ENCODE data around the gene MRPL28. TPM values are rescaled to one million over a fixed set of nuclear protein-coding genes. Genes with fewer than 3 reads are reported as not detected.

The MRPL28 gene
- total RNA-seq, 1 experiment from 2014 or later = 61.4 TPM

DNA sequence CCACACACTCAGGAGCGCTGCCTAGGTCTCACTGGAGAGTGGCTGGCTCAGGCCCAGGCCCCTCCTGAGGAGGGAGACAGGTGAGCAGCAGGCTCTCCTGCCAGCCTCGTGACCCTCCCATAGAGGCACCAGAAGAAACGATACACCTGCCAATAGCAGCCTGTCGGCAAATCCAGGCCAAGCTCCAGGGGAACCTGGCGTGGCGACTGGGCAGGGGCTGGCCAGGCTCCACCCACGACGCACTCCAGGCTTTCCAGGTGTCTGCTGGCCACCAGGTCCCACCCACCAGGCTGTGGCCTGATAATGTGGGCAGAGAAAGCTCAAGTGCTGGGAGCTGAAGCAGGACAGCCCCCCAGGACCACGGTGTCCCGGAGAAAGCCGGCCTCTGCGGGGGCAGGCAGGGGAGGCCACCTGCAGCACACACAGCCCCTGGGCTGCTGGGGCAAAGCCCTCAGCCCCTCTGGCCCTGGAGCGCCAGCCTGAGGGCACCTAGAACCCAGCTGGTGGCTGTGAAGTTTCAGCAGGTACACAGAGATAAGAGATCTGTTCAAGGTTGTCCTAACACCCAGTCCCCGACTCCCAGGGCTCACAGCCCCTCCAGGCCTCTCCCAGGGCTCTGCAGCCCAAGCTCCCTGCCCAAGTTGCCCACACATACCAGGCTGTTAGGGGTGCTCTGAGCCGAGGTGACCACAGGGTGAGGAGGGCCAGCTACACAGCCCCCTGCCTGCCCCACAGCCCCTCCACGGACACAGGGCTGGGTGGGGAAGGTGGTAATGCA is 9.0 kb upstream of the MRPL28 start:
- Histone ChIP-seq H3K27me3 (ENCODE audit: insufficient read depth, low read length) (no peaks in the 10 kb centered on the region), H3K79me2 (ENCODE audit: insufficient read depth, low read length) (peaks cover 7% of the 10 kb centered on the region; the same call in 1 of the 2 replicates), H3K36me3 (ENCODE audit: control insufficient read depth in 1 of 2, insufficient read depth in 2 of 2, low read length in 2 of 2) (no peaks in the 10 kb centered on the region), H3K9ac (ENCODE audit: low read length) (no peak overlapping the region), H3K9me2 (ENCODE audit: insufficient read depth) (no peaks in the 10 kb centered on the region), H3K9me3 (ENCODE audit: control insufficient read depth in 1 of 2, insufficient read depth in 1 of 2, low read depth in 1 of 2, low read length in 2 of 2) (no peaks in the 10 kb centered on the region), H3K4me2 (ENCODE audit: low read length) (no peak overlapping the region), H2AFZ (ENCODE audit: low read depth, low read length, poor library complexity, severe bottlenecking) (no peak overlapping the region), H4K20me1 (ENCODE audit: insufficient read depth) (no peaks in the 10 kb centered on the region), H3K4me3 (replicated peaks in 1 of 2; ENCODE audit: low read depth in 1 of 2, low read length in 2 of 2) (no peak overlapping the region), H3K27ac (ENCODE audit: low read depth, low read length) (peak overlapping the region; percentile 32; the same call in 1 of the 2 replicates), H3K4me1 (ENCODE audit: control insufficient read depth in 1 of 2, insufficient read depth in 2 of 2, low read length in 2 of 2) (peaks cover 6 to 18% of the 10 kb centered on the region in 2 experiments; a peak in 3 of 4 replicates)
- intact Hi-C loops (cut with micrococcal nuclease) = no loop called here
- ATAC-seq (peak; percentile 26), DNase-seq (ENCODE audit: low read depth, low spot score) (no peak)
- ChIA-PET POLR2A (no interaction called here), RAD21 (ENCODE audit: low non-redundant PET in 1 of 2, low total read pairs in 2 of 2, uncharacterized antibody in 2 of 2, unreplicated experiment in 2 of 2) (no interaction called here), CTCF (no interaction called here)
- BruUV-seq (replicated peaks) = no TSS peak
- TF ChIP-seq ZBTB33 (IDR thresholded peaks at IDR 0.05; ENCODE audit: extremely low read depth, insufficient replicate concordance, low read length) (no peak), YY1 (IDR thresholded peaks at IDR 0.05; ENCODE audit: extremely low read depth, insufficient replicate concordance, low read depth, low read length) (no peak), TCF7L2 (IDR thresholded peaks at IDR 0.05; ENCODE audit: borderline replicate concordance, extremely low read depth, insufficient read depth, insufficient read length) (no peak), SRF (IDR thresholded peaks at IDR 0.05; ENCODE audit: low read depth) (no peak), JUND (IDR thresholded peaks at IDR 0.05) (no peak), CBX3 (IDR thresholded peaks at IDR 0.05; ENCODE audit: low read depth) (no peak), CTCF (IDR thresholded peaks at IDR 0.05 in 2 of 3, conservative IDR thresholded peaks at IDR 0.05 in 1 of 3; ENCODE audit: borderline replicate concordance in 1 of 3, insufficient read depth in 1 of 3, low read depth in 2 of 3, low read length in 2 of 3) (no peak), RAD21 (IDR thresholded peaks at IDR 0.05; ENCODE audit: low read depth) (no peak), POLR2A (IDR thresholded peaks at IDR 0.05; ENCODE audit: borderline replicate concordance, extremely low read depth, insufficient read depth, insufficient read length) (no peak), POLR2AphosphoS5 (IDR thresholded peaks at IDR 0.05; ENCODE audit: low read depth, low read length) (no peak), ZFX (IDR thresholded peaks at IDR 0.05) (no peak), SIN3A (IDR thresholded peaks at IDR 0.05; ENCODE audit: low read depth) (no peak), MAX (IDR thresholded peaks at IDR 0.05) (no peak), FOSL1 (IDR thresholded peaks at IDR 0.05; ENCODE audit: low read depth) (no peak)
- TF ChIP-seq, protein P1, sequence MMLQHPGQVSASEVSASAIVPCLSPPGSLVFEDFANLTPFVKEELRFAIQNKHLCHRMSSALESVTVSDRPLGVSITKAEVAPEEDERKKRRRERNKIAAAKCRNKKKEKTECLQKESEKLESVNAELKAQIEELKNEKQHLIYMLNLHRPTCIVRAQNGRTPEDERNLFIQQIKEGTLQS (IDR thresholded peaks at IDR 0.05) = no peak

All from HCT116 (cell line).